ENCODE data around the gene ZIC1.

GRCh38 chr3:147398813-147399534 is 10.2 kb upstream of the ZIC1 start:
- TF ChIP-seq ZNF280B (CRISPR knock-in tag; IDR thresholded peaks at IDR 0.05) (no peak), YY1 (IDR thresholded peaks at IDR 0.05; ENCODE audit: borderline replicate concordance in 1 of 3, control insufficient read depth in 1 of 3, extremely low read depth in 1 of 3, insufficient read depth in 3 of 3, insufficient read length in 1 of 3, insufficient replicate concordance in 2 of 3, low read depth in 1 of 3, low read length in 2 of 3) (no peak), MAFK (IDR thresholded peaks at IDR 0.05; ENCODE audit: low read length) (no peak), HDAC2 (IDR thresholded peaks at IDR 0.05) (no peak)
